ENCODE results near the gene TUBB3.
"Not testable (repeated sequence)": the region's sequence is repeated elsewhere in the genome, so short reads cannot be mapped to it uniquely, and the experiment has no call there.

Gene TUBB3

GRCh38 chr16:89903908-89904515, 19.1 kb upstream of the TUBB3 start:
- DNase-seq, result no peak

GRCh38 chr16:89904606-89905510, 18.3 kb upstream of the TUBB3 start:
- DNase-seq, result no peak

- no peak for DNase-seq
Measured at GRCh38 chr16:89905511-89906139, 17.5 kb upstream of the TUBB3 start.

GRCh38 chr16:89906140-89907025, 16.8 kb upstream of the TUBB3 start:
- DNase-seq, result no peak

- no peak for DNase-seq
Measured at GRCh38 chr16:89907055-89907814, 15.9 kb upstream of the TUBB3 start.

- DNase-seq, result no peak
Measured at GRCh38 chr16:89908236-89908635, 14.9 kb upstream of the TUBB3 start.

GRCh38 chr16:89909777-89910716, 13.1 kb upstream of the TUBB3 start:
- DNase-seq, result no peak

GRCh38 chr16:89910717-89911354, 12.3 kb upstream of the TUBB3 start:
- no peak for DNase-seq

GRCh38 chr16:89911375-89911774, 11.8 kb upstream of the TUBB3 start:
- DNase-seq, result no peak

- DNase-seq, result no peak
Measured at GRCh38 chr16:89912143-89912542, 11.0 kb upstream of the TUBB3 start.

GRCh38 chr16:89912627-89913026, 10.5 kb upstream of the TUBB3 start:
- no peak for DNase-seq

- no peak for DNase-seq
Measured at GRCh38 chr16:89913408-89914387, 9.4 kb upstream of the TUBB3 start.

- not testable (repeated sequence) for DNase-seq
Measured at GRCh38 chr16:89914642-89915285, 8.4 kb upstream of the TUBB3 start.

- no peak for DNase-seq
Measured at GRCh38 chr16:89915303-89916232, 7.6 kb upstream of the TUBB3 start.

- no peak for DNase-seq
Measured at GRCh38 chr16:89917773-89918452, 5.2 kb upstream of the TUBB3 start.

GRCh38 chr16:89918453-89919347, 4.4 kb upstream of the TUBB3 start, which contains the start of gene MC1R:
MC1R (plus strand) TSS chr16:89918862; CDS start chr16:89919259, 397 bp downstream.
- DNase-seq, result no peak

Measured in NCI-H446 treated with DMSO at 0.1 percent for 48 hours (cell line).